Hepatocyte (in vitro differentiated cells): Measurements from ENCODE around the gene ZDBF2.

Source experiments
- EZH2 ChIP-seq: fragments of 200-600 bp; sonication (generic); IDR thresholded peaks from 2 replicates; pipeline ENCODE4 v1.6.1; 2016; ENCODE audit warnings: antibody characterized with exemption, mild to moderate bottlenecking, borderline replicate concordance
- EZH2phosphoT487 ChIP-seq: fragments of 200-600 bp; sonication (generic); IDR thresholded peaks from one replicate; pipeline ENCODE4 v1.6.1; 2018; ENCODE audit warnings: antibody characterized with exemption, mild to moderate bottlenecking, low read depth, moderate library complexity; ENCODE audit not compliant: unreplicated experiment, severe bottlenecking
- TF ChIP-seq, protein P1 (sequence below): fragments of 200-600 bp; sonication (generic); IDR thresholded peaks from 2 replicates; pipeline ENCODE4 v1.5.1; 2016; ENCODE audit warnings: antibody characterized with exemption, mild to moderate bottlenecking; ENCODE audit not compliant: poor library complexity

GRCh38 chr2:206311026-206311425, 36.6 kb downstream of the ZDBF2 start:
- TF ChIP-seq, protein P1, sequence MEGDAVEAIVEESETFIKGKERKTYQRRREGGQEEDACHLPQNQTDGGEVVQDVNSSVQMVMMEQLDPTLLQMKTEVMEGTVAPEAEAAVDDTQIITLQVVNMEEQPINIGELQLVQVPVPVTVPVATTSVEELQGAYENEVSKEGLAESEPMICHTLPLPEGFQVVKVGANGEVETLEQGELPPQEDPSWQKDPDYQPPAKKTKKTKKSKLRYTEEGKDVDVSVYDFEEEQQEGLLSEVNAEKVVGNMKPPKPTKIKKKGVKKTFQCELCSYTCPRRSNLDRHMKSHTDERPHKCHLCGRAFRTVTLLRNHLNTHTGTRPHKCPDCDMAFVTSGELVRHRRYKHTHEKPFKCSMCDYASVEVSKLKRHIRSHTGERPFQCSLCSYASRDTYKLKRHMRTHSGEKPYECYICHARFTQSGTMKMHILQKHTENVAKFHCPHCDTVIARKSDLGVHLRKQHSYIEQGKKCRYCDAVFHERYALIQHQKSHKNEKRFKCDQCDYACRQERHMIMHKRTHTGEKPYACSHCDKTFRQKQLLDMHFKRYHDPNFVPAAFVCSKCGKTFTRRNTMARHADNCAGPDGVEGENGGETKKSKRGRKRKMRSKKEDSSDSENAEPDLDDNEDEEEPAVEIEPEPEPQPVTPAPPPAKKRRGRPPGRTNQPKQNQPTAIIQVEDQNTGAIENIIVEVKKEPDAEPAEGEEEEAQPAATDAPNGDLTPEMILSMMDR = no peak
- TF ChIP-seq EZH2phosphoT487 = no peak
- no peak for TF ChIP-seq EZH2
